Measurements from ENCODE around the gene CREB5.

- TF ChIP-seq EZH2 (IDR thresholded peaks at IDR 0.05; ENCODE audit: borderline replicate concordance, low read depth, low read length, severe bottlenecking) (no peak), POLR2A (IDR thresholded peaks at IDR 0.05; ENCODE audit: low read depth, low read length) (no peak), POLR2AphosphoS5 (IDR thresholded peaks at IDR 0.05; ENCODE audit: insufficient read depth, low read depth, low read length) (no peak)
- TF ChIP-seq, protein P1, sequence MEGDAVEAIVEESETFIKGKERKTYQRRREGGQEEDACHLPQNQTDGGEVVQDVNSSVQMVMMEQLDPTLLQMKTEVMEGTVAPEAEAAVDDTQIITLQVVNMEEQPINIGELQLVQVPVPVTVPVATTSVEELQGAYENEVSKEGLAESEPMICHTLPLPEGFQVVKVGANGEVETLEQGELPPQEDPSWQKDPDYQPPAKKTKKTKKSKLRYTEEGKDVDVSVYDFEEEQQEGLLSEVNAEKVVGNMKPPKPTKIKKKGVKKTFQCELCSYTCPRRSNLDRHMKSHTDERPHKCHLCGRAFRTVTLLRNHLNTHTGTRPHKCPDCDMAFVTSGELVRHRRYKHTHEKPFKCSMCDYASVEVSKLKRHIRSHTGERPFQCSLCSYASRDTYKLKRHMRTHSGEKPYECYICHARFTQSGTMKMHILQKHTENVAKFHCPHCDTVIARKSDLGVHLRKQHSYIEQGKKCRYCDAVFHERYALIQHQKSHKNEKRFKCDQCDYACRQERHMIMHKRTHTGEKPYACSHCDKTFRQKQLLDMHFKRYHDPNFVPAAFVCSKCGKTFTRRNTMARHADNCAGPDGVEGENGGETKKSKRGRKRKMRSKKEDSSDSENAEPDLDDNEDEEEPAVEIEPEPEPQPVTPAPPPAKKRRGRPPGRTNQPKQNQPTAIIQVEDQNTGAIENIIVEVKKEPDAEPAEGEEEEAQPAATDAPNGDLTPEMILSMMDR (IDR thresholded peaks at IDR 0.05; ENCODE audit: extremely low read depth in 1 of 2, insufficient read depth in 1 of 2, low read depth in 1 of 2, low read length in 2 of 2): no peak
Measured at GRCh38 chr7:28848906-28849305, 436.6 kb downstream of the CREB5 start.

Measured in endothelial cell of umbilical vein (primary cell).